Suprapubic skin (tissue), 4 donors: ENCODE results near the gene MAML2. TPM values are rescaled to one million over a fixed set of nuclear protein-coding genes. Genes with fewer than 3 reads are reported as not detected.

ENCODE experiments used
- DNase-seq, 2 donors: peaks; one replicate each; pipeline ENCODE4 v3.0.0-alpha.2; 2019; ENCODE audit warnings: low spot score in 2 of 2
- H3K27ac ChIP-seq: fragments of 200-600 bp; sonication (generic); one replicate; pipeline ENCODE4 v1.5.1; 2019
- H3K27me3 ChIP-seq: fragments of 200-600 bp; sonication (generic); one replicate; pipeline ENCODE4 v1.5.1; 2019
- H3K36me3 ChIP-seq: fragments of 200-600 bp; sonication (generic); one replicate; pipeline ENCODE4 v1.5.1; 2019
- H3K4me1 ChIP-seq: fragments of 200-600 bp; sonication (generic); one replicate; pipeline ENCODE4 v1.5.1; 2019
- H3K4me3 ChIP-seq: fragments of 200-600 bp; sonication (generic); one replicate; pipeline ENCODE4 v1.5.1; 2019; ENCODE audit warnings: mild to moderate bottlenecking
- H3K9me3 ChIP-seq: fragments of 200-600 bp; sonication (generic); one replicate; pipeline ENCODE4 v1.5.1; 2019
- EP300 ChIP-seq: sonication (generic); formaldehyde crosslinking; IDR thresholded peaks from one replicate; pipeline ENCODE4 v1.6.1; 2017; ENCODE audit warnings: antibody characterized with exemption
- POLR2A ChIP-seq, 2 donors: fragments of 450-650 bp; IDR thresholded peaks; one replicate each; pipeline ENCODE4 v1.6.1; 2017; ENCODE audit warnings: antibody characterized with exemption in 2 of 2, mild to moderate bottlenecking in 2 of 2, moderate library complexity in 2 of 2
- POLR2AphosphoS5 ChIP-seq, 3 donors: sonication (generic); formaldehyde crosslinking; IDR thresholded peaks; one replicate each; pipeline ENCODE4 v1.6.1; 2017; ENCODE audit warnings: antibody characterized with exemption in 3 of 3
- WGBS: methylation state at CpG from one replicate; pipeline ENCODE4 v1.1.5; 2018; 5-methylcytosine and 5-hydroxymethylcytosine counted together
- total RNA-seq, 4 donors: library from RNA; depleted of rRNA; stranded (reverse); fragments of >200 nt; gene quantifications; one replicate each; pipeline ENCODE4 v1.1.0, GENCODE V29; 2016
- TF ChIP-seq, protein P1 (sequence below), 2 donors: fragments of 200-600 bp in 1 of 2; fragments of 450-650 bp in 1 of 2; sonication (generic) in 1 of 2; IDR thresholded peaks; one replicate each; pipeline ENCODE4 v1.5.1; 2016 to 2019; ENCODE audit warnings: antibody characterized with exemption in 2 of 2, mild to moderate bottlenecking in 1 of 2, moderate library complexity in 1 of 2

MAML2 gene
- total RNA-seq, 4 donors from 2014 or later, result 24.9 to 44.4 (median 30.9) TPM

DNA sequence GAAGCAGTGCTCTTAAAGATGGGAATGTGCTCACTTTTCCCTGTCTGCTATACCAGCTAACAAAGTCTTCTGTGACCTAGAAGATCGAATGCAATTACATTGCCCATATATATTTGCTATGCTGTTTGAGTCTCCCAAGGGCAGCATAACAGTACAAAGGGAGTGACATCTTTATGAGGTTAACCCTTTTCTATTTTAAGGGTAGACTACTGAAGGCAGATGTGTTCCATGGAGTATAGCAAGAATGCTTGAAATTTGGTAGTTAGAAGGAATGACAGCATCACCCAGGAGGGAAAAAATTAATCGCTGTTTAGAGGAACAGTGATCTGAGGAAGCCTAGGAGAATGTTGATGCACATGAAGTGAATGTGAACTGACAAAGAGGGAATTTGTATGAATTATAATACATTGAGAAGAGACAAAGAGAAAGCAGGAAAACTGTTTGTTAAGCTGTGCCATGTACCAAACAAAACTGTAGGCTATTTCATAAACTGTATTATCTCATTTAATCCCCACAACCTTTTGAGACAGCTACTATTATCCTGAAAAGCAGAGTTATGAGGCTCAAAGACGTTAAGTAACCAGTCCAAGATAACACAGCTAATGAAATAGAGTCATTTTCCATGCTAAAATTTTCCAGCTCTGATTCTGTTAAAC is 13.0 kb downstream of the MAML2 start:
- WGBS, result 83% methylated on average over 3 of the region's 3 CpGs
- Histone ChIP-seq H3K4me1 (peaks cover 60% of the 10 kb centered on the region), H3K27me3 (no peaks in the 10 kb centered on the region), H3K9me3 (no peaks in the 10 kb centered on the region), H3K27ac (no peak overlapping the region), H3K4me3 (no peak overlapping the region), H3K36me3 (no peaks in the 10 kb centered on the region)
- TF ChIP-seq EP300 (no peak), POLR2AphosphoS5 (IDR thresholded peaks at IDR 0.05) (no peak), POLR2A (IDR thresholded peaks at IDR 0.05) (no peak)
- TF ChIP-seq, protein P1, sequence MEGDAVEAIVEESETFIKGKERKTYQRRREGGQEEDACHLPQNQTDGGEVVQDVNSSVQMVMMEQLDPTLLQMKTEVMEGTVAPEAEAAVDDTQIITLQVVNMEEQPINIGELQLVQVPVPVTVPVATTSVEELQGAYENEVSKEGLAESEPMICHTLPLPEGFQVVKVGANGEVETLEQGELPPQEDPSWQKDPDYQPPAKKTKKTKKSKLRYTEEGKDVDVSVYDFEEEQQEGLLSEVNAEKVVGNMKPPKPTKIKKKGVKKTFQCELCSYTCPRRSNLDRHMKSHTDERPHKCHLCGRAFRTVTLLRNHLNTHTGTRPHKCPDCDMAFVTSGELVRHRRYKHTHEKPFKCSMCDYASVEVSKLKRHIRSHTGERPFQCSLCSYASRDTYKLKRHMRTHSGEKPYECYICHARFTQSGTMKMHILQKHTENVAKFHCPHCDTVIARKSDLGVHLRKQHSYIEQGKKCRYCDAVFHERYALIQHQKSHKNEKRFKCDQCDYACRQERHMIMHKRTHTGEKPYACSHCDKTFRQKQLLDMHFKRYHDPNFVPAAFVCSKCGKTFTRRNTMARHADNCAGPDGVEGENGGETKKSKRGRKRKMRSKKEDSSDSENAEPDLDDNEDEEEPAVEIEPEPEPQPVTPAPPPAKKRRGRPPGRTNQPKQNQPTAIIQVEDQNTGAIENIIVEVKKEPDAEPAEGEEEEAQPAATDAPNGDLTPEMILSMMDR (IDR thresholded peaks at IDR 0.05), result no peak
- no peak for DNase-seq

DNA sequence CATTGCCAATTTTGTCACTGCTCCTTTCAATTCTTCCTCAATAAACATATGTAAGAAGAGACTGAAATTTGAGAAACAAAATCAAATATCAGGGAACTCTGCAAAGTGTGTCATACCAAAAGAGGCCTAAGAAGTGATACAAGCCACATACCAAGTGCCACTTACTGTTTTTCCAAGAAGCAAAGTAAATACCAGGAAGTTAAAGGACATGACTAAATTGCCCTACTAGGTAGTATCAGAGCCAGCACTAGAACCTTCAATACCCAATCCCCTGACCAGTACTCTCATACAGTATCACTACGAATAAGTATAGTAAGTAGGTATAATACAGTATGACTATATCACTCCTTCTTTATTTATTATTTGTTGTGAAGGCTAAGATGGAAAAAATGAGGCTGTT is 13.6 kb downstream of the MAML2 start:
- Histone ChIP-seq H3K9me3 (no peaks in the 10 kb centered on the region), H3K4me1 (peaks cover 65% of the 10 kb centered on the region), H3K4me3 (no peak overlapping the region), H3K27ac (no peak overlapping the region), H3K36me3 (no peaks in the 10 kb centered on the region), H3K27me3 (no peaks in the 10 kb centered on the region)
- DNase-seq, result no peak
- 93% methylated on average over 1 of the region's 1 CpG for WGBS
- TF ChIP-seq EP300 (no peak), POLR2A (IDR thresholded peaks at IDR 0.05) (no peak), POLR2AphosphoS5 (IDR thresholded peaks at IDR 0.05) (no peak)
- TF ChIP-seq, protein P1 (IDR thresholded peaks at IDR 0.05), result no peak

DNA sequence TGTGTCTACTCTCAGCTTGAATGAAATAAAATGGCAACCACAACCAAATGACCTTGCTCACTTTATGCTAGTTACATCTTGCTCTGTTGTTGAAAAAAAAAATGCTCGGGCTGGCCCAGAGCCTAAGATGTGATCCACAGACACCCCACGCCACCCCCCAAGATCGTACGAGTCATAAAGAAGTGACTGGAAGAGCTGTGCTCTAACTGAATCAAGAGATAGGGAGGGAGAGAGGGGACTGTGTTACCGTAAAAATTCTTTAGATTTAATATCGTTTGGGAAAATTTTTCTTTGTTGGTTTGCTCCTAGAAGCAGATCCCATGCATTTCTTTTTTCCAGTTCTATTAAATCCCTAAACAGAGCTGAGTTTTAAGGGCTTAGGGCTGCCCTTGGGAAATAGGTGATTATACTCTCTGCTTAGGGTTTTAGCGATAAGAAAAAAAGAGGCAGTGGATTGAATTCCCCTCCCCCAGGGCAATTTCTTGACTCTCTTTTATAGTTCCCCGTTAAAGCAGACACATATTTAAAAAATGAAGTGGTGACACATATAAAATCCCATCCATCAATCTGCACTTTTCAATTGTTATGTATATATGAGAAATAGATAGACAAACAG is 14.5 kb downstream of the MAML2 start:
- no peaks in the 10 kb centered on the region for H3K9me3 ChIP-seq
- no peaks in the 10 kb centered on the region for H3K27me3 ChIP-seq
- DNase-seq, result no peak
- H3K27ac ChIP-seq, result no peak overlapping the region
- H3K4me1 ChIP-seq, result peaks cover 63% of the 10 kb centered on the region
- no peaks in the 10 kb centered on the region for H3K36me3 ChIP-seq
- TF ChIP-seq POLR2AphosphoS5 (IDR thresholded peaks at IDR 0.05), result no peak
- TF ChIP-seq EP300, result no peak
- TF ChIP-seq, protein P1 (IDR thresholded peaks at IDR 0.05), result no peak
- no peak for TF ChIP-seq POLR2A (IDR thresholded peaks at IDR 0.05)
- no peak overlapping the region for H3K4me3 ChIP-seq
- 54% methylated on average over 8 of the region's 8 CpGs for WGBS

DNA sequence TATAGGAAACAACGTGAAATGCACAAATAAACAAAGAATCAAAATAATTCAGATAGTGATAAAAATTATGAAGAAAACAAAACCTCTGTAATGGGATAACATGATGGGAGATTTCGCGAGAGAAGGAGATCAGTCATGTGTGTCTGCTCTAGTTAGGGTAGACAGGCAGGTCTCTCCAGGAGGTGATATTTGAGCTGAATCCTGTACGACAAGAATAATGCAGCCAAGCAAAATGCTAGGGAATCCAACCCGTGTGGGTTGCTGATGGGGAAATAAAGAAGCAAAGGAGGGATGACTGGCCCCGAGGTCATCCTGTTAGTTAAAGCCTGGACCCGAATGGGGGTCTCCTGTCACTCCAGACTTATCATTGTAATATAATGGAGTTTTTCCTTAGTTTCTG is 16.0 kb downstream of the MAML2 start:
- WGBS, result 81% methylated on average over 7 of the region's 7 CpGs

DNA sequence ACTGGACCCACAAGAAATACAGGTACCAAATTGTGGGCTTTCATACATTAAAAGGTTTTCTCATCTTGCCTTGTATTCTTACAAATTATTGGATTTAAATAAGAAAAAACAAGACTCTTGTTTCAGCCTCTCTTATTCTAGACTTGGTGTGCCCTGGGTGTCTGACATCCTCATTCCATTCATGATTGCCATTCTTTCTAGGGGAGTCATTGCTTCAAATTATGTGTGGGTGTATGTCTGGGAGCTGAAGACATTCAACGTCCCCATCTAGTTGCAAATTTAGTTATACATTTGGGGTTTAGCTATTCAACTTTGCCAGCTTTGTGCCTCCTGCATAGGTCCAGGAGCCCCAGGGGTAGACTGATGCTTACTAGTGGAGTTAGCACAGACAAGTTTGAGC is 18.1 kb downstream of the MAML2 start:
- H3K4me3 ChIP-seq, result no peak overlapping the region
- no peaks in the 10 kb centered on the region for H3K36me3 ChIP-seq
- no peak for DNase-seq
- TF ChIP-seq POLR2AphosphoS5 (IDR thresholded peaks at IDR 0.05), result no peak
- TF ChIP-seq, protein P1 (IDR thresholded peaks at IDR 0.05), result no peak
- TF ChIP-seq POLR2A (IDR thresholded peaks at IDR 0.05), result no peak
- no peak for TF ChIP-seq EP300
- H3K9me3 ChIP-seq, result no peaks in the 10 kb centered on the region
- H3K4me1 ChIP-seq, result peaks cover 51% of the 10 kb centered on the region
- H3K27ac ChIP-seq, result peak overlapping the region; percentile 41
- 31% methylated on average over 1 of the region's 1 CpG for WGBS
- no peaks in the 10 kb centered on the region for H3K27me3 ChIP-seq

More for the DNA sequence above, 16.0 kb downstream of the MAML2 start:
- H3K9me3 ChIP-seq, result no peaks in the 10 kb centered on the region
- no peak overlapping the region for H3K27ac ChIP-seq
- DNase-seq, result no peak
- peaks cover 48% of the 10 kb centered on the region for H3K4me1 ChIP-seq
- no peaks in the 10 kb centered on the region for H3K27me3 ChIP-seq
- TF ChIP-seq POLR2A (IDR thresholded peaks at IDR 0.05) (no peak), EP300 (no peak), POLR2AphosphoS5 (IDR thresholded peaks at IDR 0.05) (no peak)
- TF ChIP-seq, protein P1 (IDR thresholded peaks at IDR 0.05), result no peak
- no peaks in the 10 kb centered on the region for H3K36me3 ChIP-seq
- no peak overlapping the region for H3K4me3 ChIP-seq
